Naive B cell (primary cell): ENCODE measurements around the gene GPR137B. TPM values are rescaled to one million over a fixed set of nuclear protein-coding genes. Genes with fewer than 3 reads are reported as not detected.

Experiments used
- ATAC-seq, 2 donors: fragments of 150-1000 bp; cut with Tn5 transposase; 2 replicates each; pipeline ENCODE4 v1.10.0; 2021; ENCODE audit warnings: low read depth in 2 of 2, mild to moderate bottlenecking in 2 of 2, moderate library complexity in 2 of 2
- DNase-seq: peaks from one replicate; pipeline ENCODE4 v3.0.0; 2022
- H3K27ac Mint-ChIP-seq, 6 donors: one replicate each; pipeline ENCODE4 v1.8.0; 2020 to 2022; ENCODE audit warnings: mild to moderate bottlenecking in 6 of 6, mixed read lengths in 6 of 6, moderate library complexity in 5 of 6, inconsistent platforms in 2 of 6
- H3K27me3 Mint-ChIP-seq, 3 donors: one replicate each; pipeline ENCODE4 v1.8.0; 2021 to 2022; ENCODE audit warnings: mixed read lengths in 3 of 3, mild to moderate bottlenecking in 1 of 3
- H3K36me3 Mint-ChIP-seq, 2 donors: one replicate each; pipeline ENCODE4 v1.8.0; 2020 to 2022; ENCODE audit warnings: mixed read lengths in 2 of 2, inconsistent platforms in 1 of 2, mild to moderate bottlenecking in 1 of 2
- H3K4me1 Mint-ChIP-seq, 3 donors: one replicate each; pipeline ENCODE4 v1.8.0; 2020 to 2022; ENCODE audit warnings: mixed read lengths in 3 of 3, inconsistent platforms in 1 of 3, mild to moderate bottlenecking in 1 of 3, moderate library complexity in 1 of 3
- H3K4me3 Mint-ChIP-seq, 8 donors: one replicate each; pipeline ENCODE4 v1.8.0; 2020 to 2022; ENCODE audit warnings: mild to moderate bottlenecking in 8 of 8, mixed read lengths in 8 of 8, moderate library complexity in 8 of 8, inconsistent platforms in 2 of 8
- H3K9me3 Mint-ChIP-seq, 7 donors: one replicate each; pipeline ENCODE4 v1.8.0; 2020 to 2022; ENCODE audit warnings: mixed read lengths in 7 of 7, mild to moderate bottlenecking in 5 of 7, inconsistent platforms in 2 of 7, moderate library complexity in 1 of 7
- polyA plus RNA-seq, 6 donors: library from polyadenylated mRNA; unstranded; fragments of 300-500 nt; fragmentation: Illumina TruSeq; gene quantifications; one replicate each; pipeline ENCODE4 v1.2.3, GENCODE V29; 2021; ENCODE audit warnings: low read depth in 6 of 6

GPR137B gene
- polyA plus RNA-seq, 6 donors from 2014 or later: 1.1 to 4.0 (median 2.6) TPM

DNA sequence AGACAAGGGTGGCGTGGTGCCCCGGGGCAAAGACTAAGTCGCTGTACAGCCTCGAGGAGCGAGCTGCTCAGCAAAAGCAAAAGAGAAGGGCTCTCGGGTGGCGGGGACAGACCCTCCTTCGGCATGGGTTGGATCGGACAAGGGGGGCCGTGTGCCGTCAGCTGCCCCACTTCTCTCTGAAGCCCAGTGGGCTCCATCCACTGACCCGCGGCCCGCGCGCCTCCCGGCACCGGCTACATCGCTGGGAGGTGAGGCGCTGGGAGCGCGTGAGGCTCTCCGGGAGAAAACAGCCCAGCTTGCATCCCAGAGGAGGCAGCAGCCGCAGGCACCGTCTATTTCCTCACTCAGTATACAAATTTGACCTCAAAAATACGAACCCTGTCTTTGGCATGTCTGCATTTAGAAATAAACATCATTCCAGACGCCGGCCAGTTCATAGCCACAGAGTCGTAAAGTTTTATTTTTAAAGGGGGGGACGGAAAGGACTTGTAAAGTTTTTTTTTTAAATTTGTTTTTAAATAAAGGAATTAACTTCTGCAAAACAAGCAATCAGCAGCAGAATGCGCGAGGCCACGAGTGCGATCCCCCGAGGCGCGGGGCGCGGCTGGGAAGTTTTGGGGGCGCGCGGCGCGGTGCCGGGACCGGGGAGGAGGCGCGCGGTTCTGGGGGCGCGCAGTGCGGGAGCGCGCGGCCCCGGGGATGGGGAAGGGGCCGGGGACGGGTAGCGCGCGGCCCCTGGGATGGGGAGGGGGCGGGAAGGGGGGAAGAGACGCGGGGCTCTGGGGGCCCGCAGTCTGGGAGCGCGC, 689 bp upstream of the GPR137B start:
- ATAC-seq: peak; percentile 9
- peaks cover 50 to 61% (median 59%) of the 10 kb centered on the region in 3 donors for H3K27me3 Mint-ChIP-seq
- peaks cover 0 to 14% of the 10 kb centered on the region in 2 donors for H3K36me3 Mint-ChIP-seq
- peak; percentile 14 for DNase-seq
- no peaks in the 10 kb centered on the region for H3K9me3 Mint-ChIP-seq
- H3K4me3 Mint-ChIP-seq: peak overlapping the region; percentile 79 to 93 (median 88)
- H3K27ac Mint-ChIP-seq: peak overlapping the region in 4 of 6 donors; percentile 50 to 88 (median 69)
- peaks cover 16 to 31% (median 27%) of the 10 kb centered on the region in 3 donors for H3K4me1 Mint-ChIP-seq

GRCh38 chr1:236143104-236143948, 987 bp downstream of the GPR137B start:
- ATAC-seq (peak; percentile 28 to 30), DNase-seq (no peak)
- peak overlapping the region in 5 of 6 donors; percentile 38 to 99 (median 65) for H3K27ac Mint-ChIP-seq
- H3K9me3 Mint-ChIP-seq: peaks cover 0 to 2% (median 0%) of the 10 kb centered on the region in 7 donors
- H3K4me1 Mint-ChIP-seq: peaks cover 16 to 41% (median 27%) of the 10 kb centered on the region in 3 donors
- H3K4me3 Mint-ChIP-seq: peak overlapping the region; percentile 93 to 98 (median 96)
- peaks cover 0 to 14% of the 10 kb centered on the region in 2 donors for H3K36me3 Mint-ChIP-seq
- H3K27me3 Mint-ChIP-seq: peaks cover 52 to 73% (median 68%) of the 10 kb centered on the region in 3 donors

DNA sequence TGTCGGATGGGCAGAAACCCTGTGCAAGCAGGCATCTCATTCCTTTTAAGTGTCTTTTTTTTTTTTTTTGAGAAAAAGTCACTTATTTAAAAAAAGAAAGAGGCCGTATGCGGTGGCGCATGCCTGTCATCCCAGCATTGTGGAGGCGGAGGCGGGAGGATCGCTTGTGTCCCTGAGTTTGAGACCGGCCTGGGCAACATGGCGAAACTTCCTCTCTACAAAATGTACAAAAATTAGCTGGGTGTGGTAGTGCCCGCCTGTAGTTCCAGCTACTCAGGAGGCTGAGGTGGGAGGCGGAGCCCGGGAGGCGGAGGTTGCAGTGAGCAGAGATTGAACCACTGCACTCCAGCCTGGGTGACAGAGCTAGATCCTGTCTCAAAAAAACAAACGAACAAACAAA, 1.7 kb downstream of the GPR137B start:
- Mint-ChIP-seq H3K27me3 (peaks cover 47 to 73% (median 71%) of the 10 kb centered on the region in 3 donors), H3K4me3 (peak overlapping the region in 6 of 8 donors; percentile 5 to 97 (median 96)), H3K9me3 (peaks cover 0 to 2% (median 0%) of the 10 kb centered on the region in 7 donors), H3K27ac (no peak overlapping the region), H3K4me1 (peaks cover 16 to 45% (median 27%) of the 10 kb centered on the region in 3 donors), H3K36me3 (peaks cover 0 to 14% of the 10 kb centered on the region in 2 donors)
- DNase-seq (no peak), ATAC-seq (no peak)

GRCh38 chr1:236144446-236145150, 2.3 kb downstream of the GPR137B start:
- peaks cover 0 to 14% of the 10 kb centered on the region in 2 donors for H3K36me3 Mint-ChIP-seq
- H3K27ac Mint-ChIP-seq: peak overlapping the region in 1 of 6 donors; percentile 49
- ATAC-seq (no peak), DNase-seq (no peak)
- H3K27me3 Mint-ChIP-seq: peaks cover 46 to 74% (median 71%) of the 10 kb centered on the region in 3 donors
- peak overlapping the region in 5 of 8 donors; percentile 29 to 97 (median 44) for H3K4me3 Mint-ChIP-seq
- H3K4me1 Mint-ChIP-seq: peaks cover 16 to 45% (median 27%) of the 10 kb centered on the region in 3 donors
- H3K9me3 Mint-ChIP-seq: peaks cover 0 to 2% (median 0%) of the 10 kb centered on the region in 7 donors

GRCh38 chr1:236147068-236147467, 4.7 kb downstream of the GPR137B start:
- Mint-ChIP-seq H3K4me3 (peak overlapping the region in 2 of 8 donors; percentile 31 to 38), H3K27me3 (peaks cover 42 to 66% (median 65%) of the 10 kb centered on the region in 3 donors), H3K4me1 (peaks cover 11 to 34% (median 21%) of the 10 kb centered on the region in 3 donors), H3K36me3 (peaks cover 0 to 9% of the 10 kb centered on the region in 2 donors), H3K9me3 (peaks cover 0 to 2% (median 0%) of the 10 kb centered on the region in 7 donors), H3K27ac (no peak overlapping the region)
- ATAC-seq: no peak
- no peak for DNase-seq

DNA sequence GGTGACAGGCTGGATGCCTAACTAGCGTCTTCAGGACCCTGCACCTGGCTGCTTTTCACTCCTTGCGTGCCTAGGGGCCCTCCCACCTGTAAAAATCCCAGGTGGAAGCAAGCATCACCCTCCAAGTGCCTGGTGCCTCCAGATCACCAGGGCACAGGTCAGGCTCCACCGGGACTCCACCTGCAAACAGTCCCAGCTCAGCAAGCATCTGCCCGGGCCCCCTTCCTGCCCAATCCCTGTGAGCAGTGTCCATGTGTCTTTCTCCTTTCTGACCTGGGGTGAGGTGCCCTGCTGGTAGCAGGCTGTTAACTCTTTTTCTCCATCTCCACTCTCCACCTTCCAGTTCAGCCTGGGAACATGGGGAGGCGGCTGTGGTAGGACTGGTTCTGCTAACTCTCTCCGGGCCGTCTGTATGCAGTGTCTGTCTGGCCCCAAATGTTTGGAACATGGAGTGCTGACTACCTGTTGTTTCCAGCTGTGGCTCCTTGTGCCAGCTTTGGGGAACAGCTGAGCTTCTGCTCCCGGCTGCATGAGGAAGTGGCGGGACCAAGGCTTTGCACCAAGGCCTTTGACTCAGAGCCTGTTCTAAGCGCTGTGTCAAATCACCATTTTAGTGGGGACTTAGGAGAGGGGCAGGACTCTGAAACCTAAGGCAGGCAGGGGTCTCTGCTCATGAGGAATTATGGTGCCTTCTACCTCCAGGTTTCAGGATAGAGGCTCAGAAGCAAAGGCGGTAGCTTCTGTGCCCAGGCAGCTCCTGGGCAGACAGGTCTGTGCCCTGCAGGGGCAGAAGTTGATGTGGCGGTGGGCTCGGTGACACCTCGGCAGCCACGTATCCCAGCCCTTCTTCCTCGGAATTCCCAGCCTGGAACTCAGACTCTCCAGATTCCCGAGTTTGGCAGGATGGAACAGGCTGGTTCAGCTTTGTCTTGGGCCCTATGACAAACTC, 5.5 kb downstream of the GPR137B start:
- peaks cover 0 to 3% of the 10 kb centered on the region in 2 donors for H3K36me3 Mint-ChIP-seq
- ATAC-seq: no peak
- H3K4me1 Mint-ChIP-seq: peaks cover 8 to 29% (median 21%) of the 10 kb centered on the region in 3 donors
- H3K27me3 Mint-ChIP-seq: peaks cover 38 to 62% (median 59%) of the 10 kb centered on the region in 3 donors
- peak overlapping the region in 1 of 6 donors; percentile 26 for H3K27ac Mint-ChIP-seq
- H3K9me3 Mint-ChIP-seq: peaks cover 0 to 2% (median 0%) of the 10 kb centered on the region in 7 donors
- DNase-seq: no peak
- H3K4me3 Mint-ChIP-seq: peak overlapping the region in 2 of 8 donors; percentile 9 to 42

DNA sequence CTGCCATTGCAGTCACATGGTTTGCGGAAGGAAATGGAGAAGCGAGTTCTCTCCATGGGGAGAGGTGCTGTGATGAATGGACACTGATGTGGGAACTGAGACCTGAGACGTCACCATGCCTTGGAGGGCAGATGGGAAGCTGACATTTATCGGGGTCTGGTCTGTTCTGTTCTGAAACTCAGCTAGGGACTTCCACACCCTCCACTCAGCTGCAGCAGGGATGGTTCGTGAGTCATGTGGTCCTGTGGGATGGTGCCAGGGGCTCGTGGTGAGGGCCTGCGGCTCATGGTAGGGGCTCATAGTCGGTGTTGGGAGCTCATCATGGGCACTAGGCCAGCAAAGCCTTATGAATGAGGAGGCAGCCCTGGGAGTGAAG, 6.1 kb downstream of the GPR137B start:
- H3K27me3 Mint-ChIP-seq: peaks cover 42 to 58% (median 56%) of the 10 kb centered on the region in 3 donors
- H3K4me1 Mint-ChIP-seq: peaks cover 7 to 23% (median 18%) of the 10 kb centered on the region in 3 donors
- H3K9me3 Mint-ChIP-seq: peaks cover 0 to 2% (median 0%) of the 10 kb centered on the region in 7 donors
- no peak for DNase-seq
- peak overlapping the region in 1 of 8 donors; percentile 9 for H3K4me3 Mint-ChIP-seq
- no peak for ATAC-seq
- H3K36me3 Mint-ChIP-seq: no peaks in the 10 kb centered on the region
- peak overlapping the region in 1 of 6 donors; percentile 26 for H3K27ac Mint-ChIP-seq

DNA sequence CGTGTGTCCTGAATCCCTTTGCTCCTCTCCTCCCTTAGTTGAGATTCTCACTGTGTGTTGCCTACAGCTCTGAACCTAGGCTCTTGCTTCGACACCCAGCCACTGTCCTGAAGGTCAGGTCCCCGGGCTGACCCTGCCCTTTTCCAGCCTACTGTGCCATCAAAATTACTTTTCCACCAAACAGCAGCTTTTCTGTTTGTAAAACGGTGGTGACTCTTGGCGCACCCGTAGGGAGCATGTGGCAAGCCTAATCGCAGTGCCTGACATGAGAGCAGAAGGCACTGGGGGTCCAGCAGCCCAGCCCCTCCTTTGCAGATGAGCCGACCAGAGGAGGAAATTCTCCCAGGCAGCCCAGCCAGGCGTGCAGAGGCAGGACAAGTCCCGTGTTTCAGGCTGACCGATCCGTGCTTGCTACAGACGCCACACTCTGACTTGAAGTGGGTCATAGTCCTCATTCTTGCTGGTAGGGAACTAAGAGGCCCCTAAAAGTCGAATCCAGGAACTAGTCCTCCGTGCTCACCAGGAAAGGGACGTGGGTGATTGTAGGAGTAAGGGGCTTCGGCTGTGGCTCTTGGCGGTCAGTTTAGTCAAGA, 6.8 kb downstream of the GPR137B start:
- DNase-seq: no peak
- Mint-ChIP-seq H3K27me3 (peaks cover 39 to 56% (median 53%) of the 10 kb centered on the region in 3 donors), H3K9me3 (peaks cover 0 to 2% (median 0%) of the 10 kb centered on the region in 7 donors), H3K36me3 (no peaks in the 10 kb centered on the region), H3K4me1 (peaks cover 7 to 20% (median 14%) of the 10 kb centered on the region in 3 donors), H3K4me3 (peak overlapping the region in 1 of 8 donors; percentile 42), H3K27ac (no peak overlapping the region)
- ATAC-seq: no peak

GRCh38 chr1:236149696-236150228, 7.4 kb downstream of the GPR137B start:
- ATAC-seq (no peak), DNase-seq (no peak)
- Mint-ChIP-seq H3K4me1 (peaks cover 7 to 15% (median 7%) of the 10 kb centered on the region in 3 donors), H3K27me3 (peaks cover 35 to 50% (median 47%) of the 10 kb centered on the region in 3 donors), H3K4me3 (no peak overlapping the region), H3K9me3 (peaks cover 0 to 2% (median 0%) of the 10 kb centered on the region in 7 donors), H3K36me3 (no peaks in the 10 kb centered on the region), H3K27ac (peak overlapping the region in 1 of 6 donors; percentile 10)

- H3K27ac Mint-ChIP-seq: no peak overlapping the region
- no peak for ATAC-seq
- H3K9me3 Mint-ChIP-seq: peaks cover 0 to 2% (median 0%) of the 10 kb centered on the region in 7 donors
Measured at GRCh38 chr1:236150311-236150955, 8.1 kb downstream of the GPR137B start.

GRCh38 chr1:236150986-236151385, 8.6 kb downstream of the GPR137B start:
- Mint-ChIP-seq H3K27ac (no peak overlapping the region), H3K27me3 (peaks cover 29 to 43% (median 38%) of the 10 kb centered on the region in 3 donors), H3K9me3 (peaks cover 0 to 2% (median 0%) of the 10 kb centered on the region in 7 donors), H3K4me1 (peaks cover 10 to 19% (median 15%) of the 10 kb centered on the region in 3 donors), H3K36me3 (peaks cover 0 to 7% of the 10 kb centered on the region in 2 donors), H3K4me3 (no peak overlapping the region)
- DNase-seq: no peak
- ATAC-seq: no peak

More at GRCh38 chr1:236150311-236150955, 8.1 kb downstream of the GPR137B start:
- no peak for DNase-seq
- Mint-ChIP-seq H3K36me3 (peaks cover 0 to 3% of the 10 kb centered on the region in 2 donors), H3K27me3 (peaks cover 30 to 43% (median 42%) of the 10 kb centered on the region in 3 donors), H3K4me1 (peaks cover 6 to 19% (median 11%) of the 10 kb centered on the region in 3 donors), H3K4me3 (no peak overlapping the region)
